Measurements from ENCODE around the gene CRB3.
"Not testable (repeated sequence)": the region's sequence is repeated elsewhere in the genome, so short reads cannot be mapped to it uniquely, and the experiment has no call there.

The CRB3 gene

GRCh38 chr19:6425732-6426620 is 38.1 kb upstream of the CRB3 start:
- H3K27ac Mint-ChIP-seq = no peak overlapping the region
- peaks cover 30% of the 10 kb centered on the region for H3K4me1 Mint-ChIP-seq
- H3K4me3 Mint-ChIP-seq = no peak overlapping the region
- peaks cover 15% of the 10 kb centered on the region for H3K36me3 Mint-ChIP-seq (ENCODE audit: low read depth)
- DNase-seq = no peak
- TF ChIP-seq CTCF (IDR thresholded peaks at IDR 0.05) = no peak
- H3K9me3 Mint-ChIP-seq = peaks cover 9% of the 10 kb centered on the region
- H3K27me3 Mint-ChIP-seq (ENCODE audit: low read depth, poor library complexity) = peaks cover 26% of the 10 kb centered on the region

- Mint-ChIP-seq H3K4me3 (no peak overlapping the region), H3K27me3 (ENCODE audit: low read depth, poor library complexity) (peaks cover 37% of the 10 kb centered on the region), H3K4me1 (peaks cover 18% of the 10 kb centered on the region), H3K27ac (no peak overlapping the region), H3K9me3 (peaks cover 9% of the 10 kb centered on the region), H3K36me3 (ENCODE audit: low read depth) (peaks cover 9% of the 10 kb centered on the region)
- no peak for DNase-seq
- no peak for TF ChIP-seq CTCF (IDR thresholded peaks at IDR 0.05)
Observed at GRCh38 chr19:6427131-6427530, 36.9 kb upstream of the CRB3 start.

- not testable (repeated sequence) for H3K9me3 Mint-ChIP-seq; H3K4me1 Mint-ChIP-seq; DNase-seq; H3K4me3 Mint-ChIP-seq; H3K36me3 Mint-ChIP-seq (ENCODE audit: low read depth); H3K27ac Mint-ChIP-seq
- H3K27me3 Mint-ChIP-seq (ENCODE audit: low read depth, poor library complexity) = peaks cover 43% of the 10 kb centered on the region
Observed at GRCh38 chr19:6428692-6429418, 35.2 kb upstream of the CRB3 start.

GRCh38 chr19:6429419-6430221 is 34.5 kb upstream of the CRB3 start:
- Mint-ChIP-seq H3K36me3 (ENCODE audit: low read depth) (no peaks in the 10 kb centered on the region), H3K9me3 (peaks cover 9% of the 10 kb centered on the region), H3K4me1 (no peaks in the 10 kb centered on the region), H3K4me3 (no peak overlapping the region), H3K27me3 (ENCODE audit: low read depth, poor library complexity) (peaks cover 47% of the 10 kb centered on the region), H3K27ac (no peak overlapping the region)
- DNase-seq = no peak
- no peak for TF ChIP-seq CTCF (IDR thresholded peaks at IDR 0.05)

GRCh38 chr19:6431891-6432290 is 32.2 kb upstream of the CRB3 start:
- DNase-seq = no peak
- no peak overlapping the region for H3K27ac Mint-ChIP-seq
- H3K27me3 Mint-ChIP-seq (ENCODE audit: low read depth, poor library complexity) = peaks cover 44% of the 10 kb centered on the region
- H3K4me3 Mint-ChIP-seq = no peak overlapping the region
- H3K9me3 Mint-ChIP-seq = no peaks in the 10 kb centered on the region
- H3K4me1 Mint-ChIP-seq = no peaks in the 10 kb centered on the region
- no peaks in the 10 kb centered on the region for H3K36me3 Mint-ChIP-seq (ENCODE audit: low read depth)
- no peak for TF ChIP-seq CTCF (IDR thresholded peaks at IDR 0.05)

- no peak for DNase-seq
- Mint-ChIP-seq H3K27me3 (ENCODE audit: low read depth, poor library complexity) (peaks cover 41% of the 10 kb centered on the region), H3K36me3 (ENCODE audit: low read depth) (no peaks in the 10 kb centered on the region), H3K9me3 (no peaks in the 10 kb centered on the region), H3K27ac (no peak overlapping the region), H3K4me1 (no peaks in the 10 kb centered on the region), H3K4me3 (no peak overlapping the region)
- no peak for TF ChIP-seq CTCF (IDR thresholded peaks at IDR 0.05)
Observed at GRCh38 chr19:6433165-6433564, 30.9 kb upstream of the CRB3 start.

Data from nephron progenitor cell (in vitro differentiated cells).